IPS-15b (cell line): Measurements from ENCODE around the gene FAM81B.

ENCODE experiments used
- H3K27me3 ChIP-seq: one replicate; pipeline ENCODE4 v1.6.1; 2013; ENCODE audit warnings: low read length; ENCODE audit not compliant: control insufficient read depth, insufficient read depth
- H3K36me3 ChIP-seq: one replicate; pipeline ENCODE4 v1.6.1; 2013; ENCODE audit warnings: low read length; ENCODE audit not compliant: control insufficient read depth, insufficient read depth
- H3K4me1 ChIP-seq: one replicate; pipeline ENCODE4 v1.6.1; 2013; ENCODE audit warnings: mild to moderate bottlenecking, low read length; ENCODE audit not compliant: control insufficient read depth, insufficient read depth
- H3K4me3 ChIP-seq: one replicate; pipeline ENCODE4 v1.5.1; 2013; ENCODE audit warnings: low read depth, low read length
- H3K9ac ChIP-seq: one replicate; pipeline ENCODE4 v1.6.1; 2013; ENCODE audit warnings: low read depth, mild to moderate bottlenecking, low read length
- H3K9me3 ChIP-seq: one replicate; pipeline ENCODE4 v1.6.1; 2013; ENCODE audit warnings: mild to moderate bottlenecking, low read length; ENCODE audit not compliant: control insufficient read depth, insufficient read depth

Gene FAM81B

GRCh38 chr5:95487880-95488279 lies 96.7 kb downstream of the FAM81B start:
- Histone ChIP-seq H3K36me3 (no peaks in the 10 kb centered on the region), H3K4me3 (no peak overlapping the region), H3K9me3 (no peaks in the 10 kb centered on the region), H3K9ac (no peak overlapping the region), H3K27me3 (no peaks in the 10 kb centered on the region), H3K4me1 (no peaks in the 10 kb centered on the region)
